GM19193 (cell line): ENCODE results near the gene RAPGEF5.

Experiments
- POLR2A ChIP-seq: IDR thresholded peaks from 4 replicates; pipeline ENCODE4 v1.6.1; 2011; ENCODE audit not compliant: insufficient read depth, insufficient read length; ENCODE audit errors: extremely low read depth

The RAPGEF5 gene

DNA sequence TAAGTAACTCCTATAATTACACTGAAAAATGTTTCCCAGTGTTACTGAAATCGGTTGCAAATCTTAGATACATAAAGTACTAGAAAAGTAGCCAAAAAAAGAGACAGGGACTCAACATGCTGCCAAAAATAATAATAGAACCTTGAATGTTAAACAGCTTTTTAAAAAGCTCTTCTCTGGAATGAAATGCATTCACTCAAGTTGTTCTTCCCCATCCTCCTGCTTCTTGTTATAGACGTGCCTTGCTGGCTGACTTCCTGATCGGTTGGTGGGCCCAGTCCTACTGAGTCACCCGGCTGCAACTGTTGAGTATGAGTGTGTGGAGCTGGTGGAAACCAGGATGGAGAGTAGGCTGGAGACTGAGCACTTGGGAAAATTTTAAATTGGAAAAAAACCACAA, 30.6 kb upstream of the RAPGEF5 start:
- TF ChIP-seq POLR2A, result no peak

DNA sequence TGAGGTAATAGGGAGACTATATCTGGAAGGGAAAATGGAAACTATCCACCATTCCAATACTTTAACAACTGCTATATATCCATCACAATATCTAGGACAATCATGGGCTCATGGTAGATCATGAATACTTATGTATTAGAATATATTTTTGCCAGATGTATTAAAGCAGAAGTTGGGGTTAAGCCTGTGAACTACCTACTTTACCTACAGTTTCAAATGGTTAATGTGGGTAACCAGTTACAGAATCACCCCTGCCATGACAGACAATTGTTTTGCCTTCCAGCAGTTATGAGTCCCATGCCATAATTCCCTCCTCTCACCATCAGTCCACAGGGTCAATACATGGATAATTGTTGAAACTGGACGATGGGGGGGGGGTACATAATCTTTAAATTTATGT, 29.9 kb upstream of the RAPGEF5 start:
- TF ChIP-seq POLR2A, result no peak

DNA sequence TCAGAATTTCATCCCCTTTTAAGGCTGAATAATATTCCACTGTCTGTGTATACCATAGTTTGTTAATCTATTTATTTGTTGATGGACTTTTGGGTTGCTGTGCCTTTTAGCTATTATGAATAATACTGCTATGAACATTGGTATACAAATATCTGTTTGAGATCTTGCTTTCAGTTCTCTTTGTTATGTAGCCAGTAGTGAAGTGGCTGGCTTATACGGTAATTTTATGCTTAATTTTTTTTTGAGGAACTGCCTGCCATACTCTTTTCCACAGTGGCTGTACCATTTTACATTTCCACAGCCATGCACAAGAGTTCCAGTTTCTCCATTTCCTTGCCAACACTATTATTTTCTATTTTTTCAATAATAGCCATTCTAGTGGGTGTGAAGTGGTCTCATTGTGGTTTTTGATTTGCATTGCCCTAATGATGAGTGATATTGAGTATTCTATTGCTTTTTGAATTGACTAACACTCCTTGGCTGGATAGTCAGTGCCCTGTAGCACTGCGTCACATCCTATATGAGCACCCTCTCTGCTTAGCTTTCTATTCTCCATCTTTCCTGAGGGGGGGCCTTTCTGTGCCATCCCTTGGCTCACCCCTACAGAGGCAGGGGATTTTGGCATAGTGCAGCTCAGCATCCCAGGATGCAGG, 29.4 kb upstream of the RAPGEF5 start:
- TF ChIP-seq POLR2A, result no peak

DNA sequence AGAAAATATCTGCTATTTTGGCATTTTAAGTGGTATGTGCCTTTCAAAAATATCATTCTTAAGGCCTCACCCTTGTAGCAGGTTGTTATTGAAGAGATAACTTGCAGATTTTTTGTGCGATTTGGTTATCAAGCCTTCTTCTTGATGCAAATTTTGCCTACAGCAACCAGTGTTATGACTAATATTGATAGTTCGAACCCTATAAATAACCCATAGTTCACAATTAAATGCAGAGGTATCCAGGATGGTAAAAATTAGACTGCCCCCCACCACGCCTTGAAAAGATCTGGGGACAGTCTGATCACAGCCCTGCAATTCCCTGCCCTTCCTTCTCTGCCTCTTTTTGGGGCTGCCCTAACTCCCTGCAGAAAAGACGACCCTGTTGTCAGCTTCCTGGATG, 28.4 kb upstream of the RAPGEF5 start:
- TF ChIP-seq POLR2A, result no peak

DNA sequence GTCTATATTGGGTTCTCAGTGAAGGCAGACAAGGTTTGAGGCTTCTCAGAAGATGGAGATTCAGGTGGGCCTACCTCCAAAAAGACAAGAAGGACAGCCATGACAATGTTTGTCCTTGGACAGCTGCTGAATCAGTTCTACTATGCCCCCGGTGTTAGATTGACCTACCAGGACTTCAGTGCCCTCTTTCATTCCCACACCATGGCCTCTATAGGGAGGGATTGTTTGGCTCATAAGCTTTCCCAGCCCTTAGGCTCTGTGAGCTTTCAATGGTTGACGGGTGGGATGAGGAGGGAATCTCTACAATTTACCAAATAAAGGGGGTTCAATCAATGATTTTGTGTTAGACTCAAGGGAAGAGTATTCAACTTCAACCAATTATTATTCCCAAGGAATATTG, 23.4 kb upstream of the RAPGEF5 start:
- no peak for TF ChIP-seq POLR2A

- no peak for TF ChIP-seq POLR2A
These were observed 21.4 kb upstream of the RAPGEF5 start for GRCh38 chr7:22378199-22378980.

DNA sequence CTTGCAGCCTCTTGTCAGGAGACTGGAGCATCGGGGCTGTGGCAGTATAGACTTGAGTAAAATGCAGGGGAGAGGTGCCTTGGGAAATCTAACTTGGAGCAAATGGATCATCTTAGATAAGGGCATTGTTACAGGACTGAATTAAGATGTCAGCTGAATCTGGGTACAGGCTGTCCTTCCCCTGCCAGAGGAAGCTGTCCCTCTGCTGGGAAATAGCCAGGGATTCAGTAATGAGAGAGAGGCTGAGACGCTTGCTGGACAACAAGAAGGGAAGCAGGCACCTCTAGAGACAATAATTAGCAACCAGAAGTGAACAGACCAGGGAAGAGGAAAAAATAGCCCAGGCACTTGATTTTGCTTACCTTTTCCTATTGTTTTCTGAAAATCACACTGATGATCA, 20.7 kb upstream of the RAPGEF5 start:
- TF ChIP-seq POLR2A, result no peak

GRCh38 chr7:22375359-22376048, 18.6 kb upstream of the RAPGEF5 start:
- no peak for TF ChIP-seq POLR2A

DNA sequence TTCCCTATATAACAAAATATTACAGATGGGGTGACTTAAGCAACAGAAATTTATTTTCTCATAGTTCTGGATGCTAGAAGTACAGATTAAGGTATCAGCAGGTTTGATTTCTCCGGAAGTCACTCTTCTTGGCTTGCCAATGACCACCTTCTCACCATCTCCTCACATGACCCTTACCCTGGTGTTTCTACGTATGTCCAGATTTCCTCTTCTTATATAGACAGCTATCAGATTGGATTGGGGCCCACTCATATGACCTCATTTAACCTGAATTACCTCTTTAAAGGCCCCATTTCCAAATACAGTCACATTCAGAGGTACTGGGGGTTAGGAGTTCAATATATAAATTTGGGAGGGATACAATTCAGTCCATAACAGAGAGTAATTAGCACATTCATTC, 17.0 kb upstream of the RAPGEF5 start:
- no peak for TF ChIP-seq POLR2A

- no peak for TF ChIP-seq POLR2A
These were observed 16.4 kb upstream of the RAPGEF5 start for GRCh38 chr7:22373388-22373787.

GRCh38 chr7:22372863-22373262, 15.9 kb upstream of the RAPGEF5 start:
- no peak for TF ChIP-seq POLR2A

DNA sequence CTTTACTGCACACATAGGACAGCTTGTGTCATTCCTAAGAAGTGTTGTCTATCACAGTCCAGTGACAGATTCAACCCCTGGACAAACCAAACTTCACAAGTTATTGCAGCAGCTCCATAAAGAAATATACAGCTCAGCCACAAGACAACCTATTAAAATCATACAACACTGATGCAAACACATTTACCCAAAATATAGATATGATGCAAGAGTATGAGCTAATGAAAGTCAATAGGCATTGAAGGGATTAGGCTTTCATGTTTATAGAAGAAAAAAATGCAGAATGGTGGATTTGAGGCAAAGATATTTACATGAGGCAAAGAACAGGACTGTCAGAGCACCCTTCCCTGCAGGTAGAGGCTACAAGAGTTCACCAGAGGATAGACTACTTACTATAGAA, 14.9 kb upstream of the RAPGEF5 start:
- no peak for TF ChIP-seq POLR2A

GRCh38 chr7:22364900-22365299, 7.9 kb upstream of the RAPGEF5 start:
- TF ChIP-seq POLR2A, result no peak

DNA sequence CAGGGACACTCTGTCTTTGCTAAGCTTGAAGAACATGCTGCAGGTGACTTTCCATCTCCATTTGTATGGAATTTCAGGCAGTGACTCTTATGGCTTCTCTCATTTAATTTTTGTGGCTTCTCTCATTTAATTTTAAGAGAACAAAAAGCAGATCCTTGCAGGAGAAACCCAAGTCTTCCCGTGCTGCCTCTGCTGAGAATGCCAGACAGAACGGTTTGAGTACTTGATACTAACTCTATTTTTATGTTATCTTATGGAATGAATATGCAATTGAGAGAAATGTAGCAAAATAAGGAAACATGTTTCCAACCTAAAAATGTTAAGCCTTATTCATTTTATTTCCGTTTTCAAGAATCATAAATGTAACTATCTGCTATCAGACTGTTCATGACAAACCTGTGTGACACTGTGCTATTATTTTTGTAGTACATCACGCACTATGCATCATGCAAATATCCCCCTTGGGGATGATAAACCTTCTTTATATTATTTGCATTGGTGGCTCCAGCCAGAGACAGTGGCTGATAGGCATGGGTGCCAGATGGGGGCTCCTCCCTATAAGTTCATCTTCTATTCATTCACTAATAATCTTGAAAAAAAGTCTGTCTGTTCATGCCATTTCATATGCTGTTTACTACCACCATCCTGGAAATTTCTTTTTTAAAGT, 6.9 kb upstream of the RAPGEF5 start:
- TF ChIP-seq POLR2A, result no peak

DNA sequence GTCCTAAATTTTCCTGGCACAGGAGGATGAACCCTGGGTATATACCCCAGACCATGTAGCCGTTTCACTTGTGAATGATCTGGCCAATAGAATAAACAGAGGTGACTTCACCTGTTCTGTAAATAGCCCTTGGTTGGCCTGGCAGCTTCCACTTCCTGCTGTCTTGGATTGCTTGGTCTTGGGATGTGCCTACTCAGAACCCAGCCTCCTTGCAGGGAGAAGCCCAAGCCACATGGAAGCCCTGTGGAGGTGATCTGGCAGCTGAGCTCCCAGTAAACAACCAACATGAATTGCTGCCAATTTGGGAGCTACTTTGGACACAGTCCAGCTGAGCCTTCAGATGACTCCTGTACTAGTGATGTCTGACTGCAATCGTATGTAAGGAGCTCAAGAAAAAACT, 4.8 kb upstream of the RAPGEF5 start:
- TF ChIP-seq POLR2A, result no peak
